HG02973 (cell line): ENCODE measurements around the gene IL27RA.
A peak's percentile ranks its signal among the peaks of the same experiment; 100 is the strongest.

Experiments used
- ATAC-seq: cut with Tn5 transposase; IDR thresholded peaks from one replicate; pipeline ENCODE4 v1.9.1; 2021; ENCODE audit warnings: moderate library complexity; ENCODE audit not compliant: unreplicated experiment

The IL27RA gene

DNA sequence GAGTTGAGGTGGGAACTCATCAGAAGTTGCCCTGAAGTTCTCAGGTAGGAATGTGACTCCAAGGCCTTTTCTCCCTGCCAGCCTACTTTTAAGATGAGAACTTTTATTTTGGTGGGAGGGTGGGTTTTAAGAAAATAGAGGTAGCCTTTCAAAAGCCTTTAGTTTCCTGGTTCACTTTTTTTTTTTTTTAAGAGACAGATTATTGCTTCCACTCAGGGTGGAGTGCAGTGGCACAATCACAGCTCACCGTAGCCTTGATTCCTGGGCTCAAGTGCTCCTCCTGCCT lies 51.1 kb downstream of the IL27RA start:
- no peak for ATAC-seq

DNA sequence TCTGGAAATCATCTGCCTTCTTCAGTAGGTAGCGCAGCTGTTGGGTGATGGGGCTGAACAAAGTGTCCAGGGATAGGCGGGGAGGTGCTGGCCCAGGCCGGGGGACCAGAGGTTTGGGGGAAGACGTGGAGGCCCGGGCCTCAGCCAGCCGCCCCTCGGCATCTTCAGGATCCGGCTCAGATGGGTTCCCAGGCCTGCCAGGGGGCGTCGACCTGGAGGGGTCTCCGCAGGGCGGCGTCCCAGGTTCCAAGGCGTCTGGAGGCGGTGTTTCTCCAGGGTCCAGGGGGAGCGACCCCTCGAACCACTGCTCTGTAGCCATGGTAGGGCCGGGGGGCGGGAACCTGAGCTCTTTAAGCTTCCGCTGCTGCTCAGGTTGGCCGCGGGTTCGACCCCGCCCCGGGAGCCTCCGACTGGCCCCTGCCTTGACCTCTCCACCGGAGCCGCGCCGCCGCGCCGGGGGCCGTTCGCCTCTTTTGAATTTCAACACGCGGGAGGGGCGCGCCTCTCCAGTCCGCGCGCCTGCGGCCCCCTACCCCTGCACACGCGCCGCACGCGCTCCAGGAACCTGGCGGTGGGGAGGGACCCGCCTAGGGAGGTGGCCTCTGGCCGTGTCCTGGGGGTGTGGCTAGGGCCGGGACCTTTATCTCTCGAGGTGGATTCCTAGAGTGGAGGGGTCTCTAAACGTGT lies 53.9 kb downstream of the IL27RA start, which contains the start of gene C19orf67:
TSS of gene C19orf67 (minus strand) at position 475 of the 687 bp plus-strand sequence. CDS start at position 319, 156 bp downstream.
- ATAC-seq: no peak

DNA sequence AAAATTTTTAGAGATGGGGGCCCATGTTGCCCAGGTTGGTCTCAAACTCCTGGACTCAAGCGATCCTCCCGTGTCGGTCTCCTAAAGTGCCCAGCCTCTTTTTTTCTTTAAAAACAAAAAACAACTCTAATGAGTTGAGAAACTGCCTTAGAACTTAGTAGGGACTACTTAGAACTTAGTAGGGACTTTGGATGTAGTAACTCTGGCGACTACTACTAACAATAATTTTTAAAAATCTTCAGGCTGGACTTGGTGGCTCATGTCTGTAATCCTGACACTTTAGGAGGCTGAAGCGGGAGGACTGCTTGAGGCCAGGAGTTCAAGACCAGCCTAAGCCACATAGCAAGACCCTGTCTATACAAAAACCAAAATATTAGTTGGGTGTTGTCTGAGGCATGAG lies 54.5 kb downstream of the IL27RA start:
- no peak for ATAC-seq

DNA sequence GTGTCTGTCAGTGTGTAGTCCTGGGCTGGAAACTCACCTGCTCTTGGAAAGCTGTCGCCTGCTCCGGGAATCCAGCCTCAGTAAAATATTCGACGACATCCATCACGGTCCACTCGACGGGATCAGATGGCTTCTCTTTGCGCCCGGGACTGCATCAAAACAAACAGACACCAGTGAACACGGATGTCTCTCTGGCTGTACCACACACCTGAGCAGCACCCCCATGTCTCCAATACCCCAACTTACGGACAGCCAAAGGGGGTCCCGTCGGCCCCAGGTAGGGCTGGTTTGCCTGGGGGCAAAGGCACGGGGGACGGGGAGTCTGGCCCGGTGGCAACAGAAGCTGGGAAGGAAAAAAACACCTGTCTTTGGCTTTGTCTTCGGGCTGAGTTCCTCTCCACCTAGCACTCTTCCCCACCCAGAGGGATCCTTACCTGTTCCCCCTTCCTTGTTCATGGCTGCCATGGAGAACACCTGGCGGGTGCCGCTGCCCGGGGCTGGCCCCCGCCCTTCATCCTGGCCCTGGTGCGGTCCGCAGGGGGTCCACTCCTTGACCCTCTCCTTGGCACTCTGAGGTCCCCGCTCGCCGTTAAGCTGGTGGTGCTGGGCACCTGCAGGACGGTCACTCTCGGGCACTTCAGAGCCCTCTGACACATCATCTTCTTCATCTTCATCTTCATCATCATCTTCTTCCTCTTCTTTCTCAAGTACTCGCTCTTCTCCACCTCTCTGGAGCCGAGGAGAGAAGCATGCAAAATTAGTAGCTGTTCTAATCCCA lies 57.3 kb downstream of the IL27RA start:
- no peak for ATAC-seq

DNA sequence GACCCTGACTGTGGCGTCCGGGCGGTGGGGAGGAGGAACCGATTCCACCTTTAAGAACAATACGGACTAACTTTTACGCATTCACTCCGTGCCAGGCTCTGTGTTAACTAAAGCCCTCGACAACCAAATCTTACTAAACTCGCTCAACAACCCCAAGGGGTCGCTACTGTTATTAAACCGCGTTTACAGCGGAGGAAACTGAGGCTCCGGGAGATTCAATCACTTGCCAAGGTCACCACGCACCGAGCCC lies 57.8 kb downstream of the IL27RA start:
- no peak for ATAC-seq

DNA sequence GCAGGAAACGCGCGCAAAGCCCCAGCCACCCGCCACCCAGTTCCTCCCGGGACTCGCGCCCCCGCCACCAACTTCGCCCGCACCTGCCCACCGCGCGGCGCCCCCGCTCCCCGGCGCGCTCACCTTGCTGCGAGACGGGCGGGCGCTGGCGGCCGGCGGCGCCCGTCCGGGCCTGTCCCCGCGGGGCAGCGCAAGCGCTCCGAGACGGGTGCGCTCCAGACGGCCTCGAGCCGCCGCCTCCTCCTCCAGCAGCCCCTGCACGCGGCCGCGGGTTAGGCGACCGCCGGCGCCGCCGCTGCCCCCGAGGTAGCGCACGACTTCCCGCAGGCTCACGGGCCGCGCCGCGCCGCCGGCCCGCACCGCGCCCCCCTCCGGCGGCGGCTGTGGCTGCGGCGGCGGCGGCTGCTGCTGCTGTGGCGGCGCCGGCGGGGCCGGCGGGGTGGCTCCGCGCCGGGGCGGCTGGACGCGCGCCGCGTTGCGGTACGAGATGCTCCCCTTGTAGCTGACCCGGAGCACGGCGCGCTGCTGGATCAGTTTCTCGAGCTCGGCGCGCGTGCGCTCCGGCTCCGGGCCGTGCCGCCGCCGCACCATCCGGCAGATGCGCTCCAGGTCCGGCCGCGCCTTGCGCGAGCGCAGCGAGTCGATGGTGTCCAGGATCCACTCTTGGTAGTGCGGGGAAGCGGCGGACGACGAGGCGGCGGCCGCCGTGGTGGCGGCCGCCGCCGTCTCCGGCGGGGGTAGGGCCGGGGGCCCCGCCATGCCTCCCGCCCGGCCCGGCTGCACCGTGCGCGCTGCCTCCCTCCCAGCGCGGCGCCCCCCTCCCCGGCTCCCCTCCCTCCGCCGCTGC lies 58.3 kb downstream of the IL27RA start:
- no peak for ATAC-seq

DNA sequence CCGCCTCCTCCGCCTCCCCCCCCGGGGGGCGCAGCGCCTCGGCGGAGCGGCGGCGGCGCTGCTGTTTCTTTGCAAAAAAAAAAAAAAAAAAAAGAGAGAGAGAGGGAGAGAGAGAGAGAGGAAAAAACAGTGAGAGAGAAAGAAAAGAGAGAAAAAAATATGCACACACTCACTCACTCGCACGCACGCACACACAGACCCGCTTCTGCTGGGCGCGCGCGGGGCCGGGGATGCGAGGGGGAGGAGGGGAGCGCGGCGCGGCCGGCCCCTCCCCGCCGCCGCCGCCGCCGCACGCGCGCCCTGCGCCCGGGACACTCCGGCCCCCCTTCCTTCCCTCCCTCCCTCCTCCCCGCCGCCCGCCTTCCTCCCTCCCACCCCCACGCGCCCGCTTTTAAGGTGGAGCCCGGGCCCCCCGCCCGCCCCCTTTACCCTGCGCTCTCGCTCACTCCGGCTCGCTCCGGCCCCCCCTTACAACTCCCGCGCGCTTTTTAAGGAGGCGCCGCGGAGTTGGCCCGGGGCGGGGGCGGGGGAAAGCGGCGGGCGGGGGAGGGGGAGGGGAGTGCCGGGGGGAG lies 59.0 kb downstream of the IL27RA start, which contains the start of gene SAMD1:
TSS of gene SAMD1 (minus strand) at position 243 of the 572 bp plus-strand sequence.
- ATAC-seq: peak; percentile 27

DNA sequence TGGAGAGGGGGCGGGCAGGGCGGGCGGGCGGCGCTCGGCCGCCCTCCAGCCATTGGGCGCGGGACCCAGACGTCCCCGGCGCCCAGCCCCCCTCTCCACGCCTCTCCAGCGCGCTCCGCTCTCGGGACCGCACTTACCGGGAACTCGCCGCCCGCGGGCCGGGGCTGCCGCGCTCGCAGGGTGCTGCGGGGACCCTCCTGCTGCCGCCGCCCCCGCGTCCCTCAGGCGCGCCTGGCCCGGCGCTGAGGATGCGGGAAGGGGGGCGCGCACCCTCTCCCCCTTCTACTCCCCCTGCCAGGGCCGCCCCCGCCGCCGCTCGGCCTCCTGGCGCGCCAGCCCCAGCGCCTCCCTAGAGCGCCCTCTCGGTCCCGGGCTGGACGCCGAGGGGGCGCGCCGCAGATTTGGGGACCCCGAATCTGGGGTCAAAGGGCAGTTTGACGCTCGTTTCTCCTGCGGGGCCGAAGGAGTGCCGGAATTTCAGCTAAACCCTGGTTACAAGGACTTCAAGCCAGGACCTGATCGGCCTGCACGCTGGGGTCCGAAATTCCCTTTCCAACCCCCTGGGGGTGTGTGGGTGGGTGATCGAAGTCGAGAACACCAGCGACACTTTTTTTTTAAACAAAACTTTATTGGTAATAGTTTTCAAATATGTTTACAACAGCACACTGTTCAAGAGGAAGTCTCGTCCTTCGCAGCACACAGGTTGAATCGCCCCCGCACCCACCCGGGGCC lies 59.7 kb downstream of the IL27RA start:
- peak; percentile 46 for ATAC-seq

DNA sequence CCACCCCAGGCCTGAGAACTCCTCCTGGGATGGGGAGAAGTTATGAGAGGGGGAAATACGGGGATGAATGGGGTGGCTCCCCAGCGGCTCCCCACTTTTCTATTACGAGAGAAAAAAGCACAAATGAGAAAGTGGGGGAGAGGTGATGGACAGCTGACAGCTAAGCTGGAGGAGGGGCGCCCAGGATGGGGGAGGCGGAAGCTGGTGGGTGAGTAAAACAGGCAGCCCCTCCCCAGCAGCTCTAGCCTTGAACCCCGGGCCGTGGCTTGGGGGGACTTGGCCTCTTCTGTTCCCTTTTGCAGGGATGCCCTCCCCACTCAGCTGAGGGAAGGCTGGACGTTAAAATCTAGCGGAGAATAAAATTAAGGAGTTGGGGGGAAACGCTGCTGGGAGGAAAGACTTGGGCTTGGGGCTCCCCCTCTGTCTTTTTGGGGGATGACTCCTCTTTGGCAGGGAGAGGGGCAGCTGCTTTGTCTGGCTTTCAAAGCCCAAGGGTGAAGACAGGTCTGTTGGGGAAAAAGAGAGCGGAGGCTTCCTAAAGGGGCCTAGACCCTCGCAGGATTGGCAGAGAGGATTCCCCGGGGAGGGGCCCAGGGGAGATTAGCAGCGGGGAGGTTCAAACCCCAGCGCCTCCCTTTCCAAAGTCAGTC lies 60.4 kb downstream of the IL27RA start:
- no peak for ATAC-seq

DNA sequence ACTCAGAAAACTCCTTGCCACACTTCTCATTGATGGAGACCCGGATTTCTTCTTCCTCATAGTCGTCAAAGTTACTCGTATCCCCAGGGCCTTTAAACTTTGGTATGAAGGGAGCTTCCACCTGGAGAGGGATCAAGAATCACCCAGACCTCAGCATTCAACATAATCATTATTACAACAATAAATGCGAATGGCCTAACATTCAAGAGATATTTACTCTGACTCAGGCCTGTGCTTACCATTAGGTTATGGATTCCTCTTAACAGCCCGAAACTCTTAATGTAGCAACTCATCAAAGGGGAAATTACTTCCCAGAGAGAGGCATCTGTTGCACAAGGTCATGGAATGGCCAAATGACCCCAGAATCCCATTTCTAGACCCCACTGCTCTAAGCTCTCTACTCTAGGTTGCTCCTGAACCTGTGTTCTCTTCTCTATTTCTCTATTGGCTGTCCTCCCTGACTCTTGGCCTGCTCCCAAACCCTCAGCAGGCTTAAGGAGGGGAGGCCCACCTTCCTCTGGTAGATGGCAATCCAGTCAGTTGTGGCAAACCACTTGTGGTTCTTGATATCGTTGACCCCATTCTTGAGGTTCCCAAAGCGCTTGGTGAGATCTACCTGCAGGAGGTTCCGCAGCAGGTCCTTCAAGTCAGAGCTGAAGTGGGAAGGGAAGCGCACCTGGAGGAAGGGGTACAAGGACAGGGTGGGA lies 61.7 kb downstream of the IL27RA start:
- ATAC-seq: no peak

DNA sequence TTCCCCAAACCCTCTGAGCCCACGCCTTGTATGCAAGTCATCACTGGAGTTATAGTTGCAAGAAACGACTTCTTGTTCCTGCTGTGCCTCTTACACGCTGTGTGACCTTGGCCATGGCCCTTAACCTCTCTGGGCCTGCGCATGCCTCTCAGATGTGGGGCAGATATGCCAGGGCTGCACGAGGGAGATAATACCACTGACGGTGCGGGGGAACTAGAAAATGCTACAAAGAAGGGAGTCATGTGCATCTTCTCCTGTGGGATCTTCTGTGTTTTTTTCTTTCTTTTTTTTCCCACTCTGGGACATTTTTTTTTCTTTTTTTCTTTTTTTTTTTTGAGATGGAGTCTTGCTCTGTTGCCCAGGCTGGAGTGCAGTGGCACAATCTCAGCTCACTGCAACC lies 63.3 kb downstream of the IL27RA start:
- no peak for ATAC-seq

DNA sequence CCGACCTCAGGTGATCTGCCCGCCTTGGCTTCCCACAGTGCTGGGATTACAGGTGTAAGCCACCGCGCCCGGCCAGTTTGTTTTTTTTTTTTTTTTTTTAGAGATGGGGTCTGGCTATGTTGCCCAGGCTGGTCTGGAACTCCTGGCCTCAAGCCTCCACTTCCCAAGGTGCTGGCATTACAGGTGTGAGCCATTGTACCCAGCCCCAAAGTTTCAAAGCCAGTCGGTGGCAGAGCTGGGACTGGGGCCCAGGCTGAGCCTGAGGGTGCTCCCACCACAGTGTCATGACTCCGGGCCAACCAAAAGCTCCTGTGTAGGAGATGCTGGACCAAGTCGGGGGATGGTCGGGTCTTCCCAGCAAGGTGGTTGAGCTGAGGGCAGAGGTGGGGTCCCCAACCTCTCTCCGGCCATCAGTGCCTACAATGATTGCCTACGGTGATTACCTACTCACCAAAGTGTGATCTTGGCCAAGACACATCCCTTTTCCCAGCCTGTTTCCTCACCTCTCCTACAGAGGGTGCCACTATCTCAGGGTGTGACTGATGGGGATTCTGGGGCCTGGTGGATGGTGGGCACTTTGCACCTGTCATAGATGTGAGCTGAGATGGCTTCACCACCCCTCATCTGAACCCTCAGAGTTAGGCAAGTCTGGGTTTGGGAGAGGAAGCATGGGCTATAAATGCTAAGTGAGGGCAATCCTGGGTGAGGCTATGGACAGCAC lies 64.9 kb downstream of the IL27RA start:
- ATAC-seq: no peak

DNA sequence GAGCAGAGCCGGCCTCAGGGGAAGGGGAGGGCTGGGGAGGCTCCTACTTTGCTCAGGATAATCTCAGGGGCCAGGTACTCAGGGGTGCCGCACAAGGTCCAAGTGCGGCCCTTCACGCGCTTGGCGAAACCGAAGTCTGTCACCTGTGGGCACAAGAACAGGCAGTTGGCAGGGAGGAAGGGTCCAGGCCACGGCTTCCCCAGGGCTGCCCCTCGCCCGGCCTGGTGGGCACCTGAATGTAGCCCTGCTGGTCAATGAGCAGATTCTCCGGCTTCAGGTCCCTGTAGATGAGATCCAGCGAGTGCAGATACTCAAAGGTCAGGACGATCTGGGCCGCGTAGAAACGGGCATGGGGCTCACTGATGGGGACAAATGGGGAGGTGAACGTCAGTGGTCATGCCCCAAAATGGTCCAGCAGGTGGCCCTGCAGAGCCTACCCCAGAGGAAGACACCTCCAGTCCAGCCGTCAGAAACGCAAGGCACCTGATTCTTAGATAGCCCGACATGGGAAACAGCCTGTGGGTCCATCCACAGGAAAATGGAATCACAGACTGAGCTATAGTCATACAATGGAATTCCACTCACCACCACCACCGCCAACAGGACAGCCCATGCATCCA lies 66.1 kb downstream of the IL27RA start:
- ATAC-seq: no peak

DNA sequence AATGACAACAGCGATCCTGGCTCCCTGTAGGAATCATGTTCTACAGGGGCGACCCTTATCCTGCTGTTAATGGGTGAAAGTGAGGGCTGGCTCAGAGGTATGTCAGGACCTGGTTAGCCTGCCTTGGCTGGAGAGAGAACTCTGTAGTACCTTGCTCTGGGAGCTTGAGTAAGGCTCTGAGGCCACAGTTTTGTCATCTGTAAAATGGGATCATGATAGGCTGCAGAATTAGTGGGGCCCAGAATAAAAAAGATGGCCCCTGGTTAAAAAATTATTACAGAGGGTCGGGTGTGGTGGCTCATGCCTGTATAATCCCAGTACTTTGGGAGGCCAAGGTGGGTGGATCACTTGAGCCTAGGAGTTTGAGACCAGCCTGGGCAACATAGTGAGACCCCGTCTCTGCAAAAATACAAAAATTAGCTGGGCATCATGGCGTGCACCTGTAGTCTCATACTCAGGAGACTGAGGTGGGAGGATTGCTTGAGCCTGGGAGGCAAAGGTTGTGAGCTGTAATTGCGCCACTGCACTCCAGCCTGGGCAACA lies 69.5 kb downstream of the IL27RA start:
- ATAC-seq: no peak

DNA sequence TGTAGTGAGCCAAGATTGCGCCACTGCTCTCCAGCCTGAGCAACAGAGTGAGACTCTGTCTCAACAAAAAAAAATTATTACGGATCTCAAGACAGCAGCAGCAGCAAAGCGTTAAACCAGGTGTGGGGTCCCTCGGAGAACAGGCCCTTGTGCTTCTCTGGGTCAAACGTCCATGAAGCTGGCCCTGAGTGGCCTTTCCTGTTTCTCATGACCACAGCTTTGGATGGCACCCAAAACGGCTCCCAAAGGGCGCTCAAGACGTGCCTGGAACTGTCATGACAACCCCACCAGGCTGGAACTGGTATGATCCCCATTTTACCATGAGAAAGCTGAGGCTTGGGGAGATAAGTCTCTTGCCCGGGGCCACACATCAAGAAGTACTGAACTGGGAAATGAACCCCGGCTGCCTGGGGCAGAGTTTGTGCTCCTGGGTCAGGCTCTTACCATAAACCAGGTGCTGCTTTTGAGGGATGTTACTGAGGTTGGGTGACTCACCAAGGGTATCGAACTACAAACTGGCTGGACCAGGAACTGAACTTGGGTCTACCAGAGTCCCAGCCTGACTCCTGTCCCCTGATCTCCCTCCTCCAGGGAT lies 70.6 kb downstream of the IL27RA start:
- no peak for ATAC-seq

DNA sequence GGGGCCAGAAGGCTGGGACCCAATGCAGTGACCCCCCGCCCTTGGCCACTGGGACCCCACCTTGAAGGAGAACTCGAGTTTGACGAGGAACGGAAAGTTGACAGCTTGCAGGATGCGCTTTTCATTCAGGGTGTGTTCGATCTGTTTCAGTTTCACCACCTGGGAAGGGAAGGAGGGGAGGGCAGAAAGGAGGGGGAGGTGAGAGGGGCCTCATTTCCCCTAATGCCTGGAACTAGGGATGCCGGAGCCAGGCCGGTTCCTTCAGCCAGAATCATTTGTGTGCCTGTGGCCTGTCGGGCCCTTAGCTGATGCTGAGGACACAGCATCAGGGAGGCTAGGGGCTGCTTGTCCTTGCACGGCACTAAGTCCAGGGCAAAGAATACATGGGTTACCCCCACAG lies 71.2 kb downstream of the IL27RA start:
- ATAC-seq: no peak
